Measurements from ENCODE around the gene ASPHD1. TPM values are rescaled to one million over a fixed set of nuclear protein-coding genes. Genes with fewer than 3 reads are reported as not detected.
"Not testable (repeated sequence)": the region's sequence is repeated elsewhere in the genome, so short reads cannot be mapped to it uniquely, and the experiment has no call there.

Gene ASPHD1
- total RNA-seq, 2 experiments from 2014 or later = 2.0 to 2.1 TPM

GRCh38 chr16:29881050-29881449, 19.2 kb upstream of the ASPHD1 start:
- H3K4me1 Mint-ChIP-seq (ENCODE audit: low read depth) = peaks cover 14% of the 10 kb centered on the region
- ChIA-PET POLR2A (interaction anchor here (0.6 to 1.3 kb wide), 2 partner anchors 18 to 505 kb away, joined by 3 to 4 read pairs; partner anchors contain the start of gene CDIPT), CTCF (no interaction called here)
- no peak overlapping the region for H3K27ac Mint-ChIP-seq
- no peak overlapping the region for H3K4me3 Mint-ChIP-seq
- intact Hi-C loops (cut with micrococcal nuclease) = no loop called here
- no peak for ATAC-seq
- no peak for TF ChIP-seq CTCF (IDR thresholded peaks at IDR 0.05)
- DNase-seq = no peak
- H3K36me3 Mint-ChIP-seq (ENCODE audit: low read depth) = no peaks in the 10 kb centered on the region
- H3K9me3 Mint-ChIP-seq = no peaks in the 10 kb centered on the region
- peaks cover 29% of the 10 kb centered on the region for H3K27me3 Mint-ChIP-seq

- no peak for TF ChIP-seq CTCF (IDR thresholded peaks at IDR 0.05)
- no peak for DNase-seq
- H3K36me3 Mint-ChIP-seq (ENCODE audit: low read depth) = no peaks in the 10 kb centered on the region
- ATAC-seq = no peak
- no peak overlapping the region for H3K4me3 Mint-ChIP-seq
- H3K4me1 Mint-ChIP-seq (ENCODE audit: low read depth) = no peaks in the 10 kb centered on the region
- H3K9me3 Mint-ChIP-seq = no peaks in the 10 kb centered on the region
- CTCF ChIA-PET = interaction anchor here (0.7 kb wide), 1 partner anchor 8 kb away, joined by 4 read pairs; no protein-coding TSS in a partner anchor
- POLR2A ChIA-PET = no interaction called here
- intact Hi-C loops (cut with micrococcal nuclease) = no loop called here
- no peak overlapping the region for H3K27ac Mint-ChIP-seq
- H3K27me3 Mint-ChIP-seq = peaks cover 12% of the 10 kb centered on the region
Observed at GRCh38 chr16:29883987-29884386, 16.3 kb upstream of the ASPHD1 start.

- H3K9me3 Mint-ChIP-seq; DNase-seq; H3K4me3 Mint-ChIP-seq; H3K36me3 Mint-ChIP-seq (ENCODE audit: low read depth); H3K27me3 Mint-ChIP-seq; H3K4me1 Mint-ChIP-seq (ENCODE audit: low read depth); ATAC-seq; intact Hi-C loops (cut with micrococcal nuclease); H3K27ac Mint-ChIP-seq: not testable (repeated sequence)
- POLR2A ChIA-PET = interaction anchor here (0.5 to 1.2 kb wide), 3 partner anchors 10 to 696 kb away, joined by 3 read pairs; no protein-coding TSS in a partner anchor
- CTCF ChIA-PET = interaction anchor here (1.3 to 1.5 kb wide), 2 partner anchors 27 to 143 kb away, joined by 3 to 5 read pairs; no protein-coding TSS in a partner anchor
Observed at GRCh38 chr16:29889372-29889771, 10.9 kb upstream of the ASPHD1 start.

GRCh38 chr16:29891525-29892457, 8.5 kb upstream of the ASPHD1 start:
- H3K36me3 Mint-ChIP-seq (ENCODE audit: low read depth) = no peaks in the 10 kb centered on the region
- peaks cover 7% of the 10 kb centered on the region for H3K27me3 Mint-ChIP-seq
- H3K4me1 Mint-ChIP-seq (ENCODE audit: low read depth) = no peaks in the 10 kb centered on the region
- no peak overlapping the region for H3K27ac Mint-ChIP-seq
- TF ChIP-seq CTCF (IDR thresholded peaks at IDR 0.05) = no peak
- intact Hi-C loops (cut with micrococcal nuclease) = no loop called here
- no peaks in the 10 kb centered on the region for H3K9me3 Mint-ChIP-seq
- ChIA-PET POLR2A (interaction anchor here (0.6 kb wide), 1 partner anchor 24 kb away, joined by 3 read pairs; no protein-coding TSS in a partner anchor), CTCF (interaction anchor here (1.4 kb wide), 1 partner anchor 140 kb away, joined by 3 read pairs; no protein-coding TSS in a partner anchor)
- H3K4me3 Mint-ChIP-seq = no peak overlapping the region
- ATAC-seq (no peak), DNase-seq (no peak)

GRCh38 chr16:29892458-29892813, 7.9 kb upstream of the ASPHD1 start:
- no peak overlapping the region for H3K4me3 Mint-ChIP-seq
- DNase-seq (no peak), ATAC-seq (no peak)
- no peaks in the 10 kb centered on the region for H3K36me3 Mint-ChIP-seq (ENCODE audit: low read depth)
- TF ChIP-seq CTCF (IDR thresholded peaks at IDR 0.05) = no peak
- no peaks in the 10 kb centered on the region for H3K4me1 Mint-ChIP-seq (ENCODE audit: low read depth)
- CTCF ChIA-PET = no interaction called here
- H3K27ac Mint-ChIP-seq = no peak overlapping the region
- POLR2A ChIA-PET = interaction anchor here (0.6 kb wide), 1 partner anchor 23 kb away, joined by 3 read pairs; no protein-coding TSS in a partner anchor
- peaks cover 10% of the 10 kb centered on the region for H3K27me3 Mint-ChIP-seq
- intact Hi-C loops (cut with micrococcal nuclease) = no loop called here
- no peaks in the 10 kb centered on the region for H3K9me3 Mint-ChIP-seq
